ENCODE measurements around the gene SLC35F1. TPM values are rescaled to one million over a fixed set of nuclear protein-coding genes. Genes with fewer than 3 reads are reported as not detected.

The SLC35F1 gene
- total RNA-seq, 1 experiment from 2014 or later: not detected

GRCh38 chr6:117907601-117908245, 659 bp downstream of the SLC35F1 start:
- POLR2A ChIA-PET: no interaction called here
- no TSS peak for BruUV-seq (replicated peaks)
- H3K9me3 Mint-ChIP-seq (ENCODE audit: unreplicated experiment): no peaks in the 10 kb centered on the region
- H3K4me1 Mint-ChIP-seq (ENCODE audit: insufficient read depth, unreplicated experiment): no peaks in the 10 kb centered on the region
- CTCF ChIA-PET: no interaction called here
- TF ChIP-seq CTCF (IDR thresholded peaks at IDR 0.05; ENCODE audit: unreplicated experiment): no peak
- H3K36me3 Mint-ChIP-seq (ENCODE audit: insufficient read depth, unreplicated experiment): no peaks in the 10 kb centered on the region
- H3K4me3 Mint-ChIP-seq (ENCODE audit: unreplicated experiment): no peak overlapping the region
- intact Hi-C loops (cut with micrococcal nuclease): no loop called here
- H3K27me3 Mint-ChIP-seq (ENCODE audit: insufficient read depth, unreplicated experiment): peaks cover 33% of the 10 kb centered on the region
- DNase-seq (ENCODE audit: unreplicated experiment): no peak
- H3K27ac Mint-ChIP-seq (ENCODE audit: low read depth, unreplicated experiment): no peak overlapping the region

DNA sequence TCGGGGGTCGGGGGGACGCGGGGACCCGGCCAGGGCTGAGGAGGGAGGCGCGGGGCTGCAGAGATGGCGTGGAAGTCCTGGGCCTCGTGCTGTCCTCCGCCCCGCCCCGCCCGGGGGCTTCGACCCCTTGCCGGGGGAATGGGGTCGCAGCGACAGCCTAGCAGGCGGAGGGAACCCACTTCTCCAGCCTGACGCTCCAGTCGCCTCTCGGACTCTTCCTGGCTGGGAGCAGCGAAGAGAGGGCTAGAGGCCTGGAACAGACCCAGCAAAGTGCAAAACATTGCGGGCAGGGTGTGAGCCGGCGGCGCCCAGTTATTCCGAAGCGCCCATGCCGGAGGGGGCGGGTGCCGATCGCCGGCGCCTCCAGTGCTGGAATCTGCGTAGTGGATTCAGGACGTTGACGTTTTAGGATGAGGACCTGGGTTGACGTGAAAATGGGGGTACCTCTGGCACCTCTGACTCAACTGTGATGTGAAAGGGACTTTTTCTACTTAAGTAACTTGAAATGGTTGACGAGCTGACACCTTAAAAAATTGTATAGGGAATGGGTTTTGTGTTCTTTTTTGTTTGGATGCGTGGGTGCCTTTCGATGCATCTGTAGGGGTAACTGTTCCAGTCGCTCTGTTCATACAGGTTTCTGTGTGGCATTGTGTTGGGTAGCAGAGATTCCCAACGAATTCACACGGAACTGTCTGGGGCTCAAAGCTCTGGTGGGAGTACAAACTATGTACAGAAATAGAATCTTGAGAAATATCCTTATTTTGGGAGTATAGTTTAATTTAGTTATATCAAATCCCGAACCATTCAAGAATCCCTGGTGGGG, 1.4 kb downstream of the SLC35F1 start:
- TF ChIP-seq CTCF (IDR thresholded peaks at IDR 0.05; ENCODE audit: unreplicated experiment): no peak
- no peak for DNase-seq (ENCODE audit: unreplicated experiment)
- Mint-ChIP-seq H3K9me3 (ENCODE audit: unreplicated experiment) (no peaks in the 10 kb centered on the region), H3K27me3 (ENCODE audit: insufficient read depth, unreplicated experiment) (peaks cover 32% of the 10 kb centered on the region), H3K36me3 (ENCODE audit: insufficient read depth, unreplicated experiment) (no peaks in the 10 kb centered on the region), H3K27ac (ENCODE audit: low read depth, unreplicated experiment) (no peak overlapping the region), H3K4me3 (ENCODE audit: unreplicated experiment) (no peak overlapping the region), H3K4me1 (ENCODE audit: insufficient read depth, unreplicated experiment) (no peaks in the 10 kb centered on the region)
- POLR2A ChIA-PET: interaction anchor here (0.9 kb wide), 1 partner anchor 10 kb away, joined by 3 read pairs; no protein-coding TSS in a partner anchor
- intact Hi-C loops (cut with micrococcal nuclease): no loop called here
- CTCF ChIA-PET: no interaction called here
- BruUV-seq (replicated peaks): no TSS peak

GRCh38 chr6:117909638-117910037, 2.6 kb downstream of the SLC35F1 start:
- TF ChIP-seq CTCF (IDR thresholded peaks at IDR 0.05; ENCODE audit: unreplicated experiment): no peak
- no peaks in the 10 kb centered on the region for H3K36me3 Mint-ChIP-seq (ENCODE audit: insufficient read depth, unreplicated experiment)
- H3K27ac Mint-ChIP-seq (ENCODE audit: low read depth, unreplicated experiment): no peak overlapping the region
- CTCF ChIA-PET: interaction anchor here (0.6 to 0.9 kb wide), 2 partner anchors 32 to 782 kb away, joined by 3 read pairs; no protein-coding TSS in a partner anchor
- peaks cover 20% of the 10 kb centered on the region for H3K27me3 Mint-ChIP-seq (ENCODE audit: insufficient read depth, unreplicated experiment)
- H3K4me3 Mint-ChIP-seq (ENCODE audit: unreplicated experiment): no peak overlapping the region
- BruUV-seq (replicated peaks): no TSS peak
- no peaks in the 10 kb centered on the region for H3K9me3 Mint-ChIP-seq (ENCODE audit: unreplicated experiment)
- no peaks in the 10 kb centered on the region for H3K4me1 Mint-ChIP-seq (ENCODE audit: insufficient read depth, unreplicated experiment)
- intact Hi-C loops (cut with micrococcal nuclease): no loop called here
- DNase-seq (ENCODE audit: unreplicated experiment): no peak
- POLR2A ChIA-PET: no interaction called here

- Mint-ChIP-seq H3K4me3 (ENCODE audit: unreplicated experiment) (no peak overlapping the region), H3K27ac (ENCODE audit: low read depth, unreplicated experiment) (no peak overlapping the region), H3K36me3 (ENCODE audit: insufficient read depth, unreplicated experiment) (no peaks in the 10 kb centered on the region), H3K4me1 (ENCODE audit: insufficient read depth, unreplicated experiment) (no peaks in the 10 kb centered on the region), H3K27me3 (ENCODE audit: insufficient read depth, unreplicated experiment) (peaks cover 11% of the 10 kb centered on the region), H3K9me3 (ENCODE audit: unreplicated experiment) (no peaks in the 10 kb centered on the region)
- ChIA-PET POLR2A (no interaction called here), CTCF (interaction anchor here (0.6 to 0.7 kb wide), 2 partner anchors 12 to 19 kb away, joined by 3 read pairs; no protein-coding TSS in a partner anchor)
- no TSS peak for BruUV-seq (replicated peaks)
- intact Hi-C loops (cut with micrococcal nuclease): no loop called here
- DNase-seq (ENCODE audit: unreplicated experiment): no peak
- no peak for TF ChIP-seq CTCF (IDR thresholded peaks at IDR 0.05; ENCODE audit: unreplicated experiment)
These were observed 3.5 kb downstream of the SLC35F1 start for GRCh38 chr6:117910549-117910948.
